Nephron (organoid): ENCODE data around the gene SLC2A13.

Experiments
- H3K27ac Mint-ChIP-seq, 3 experiments: 2 replicates each; pipeline ENCODE4 v1.8.0; 2020; ENCODE audit warnings: mixed read lengths in 3 of 3, mild to moderate bottlenecking in 2 of 3, moderate library complexity in 1 of 3
- H3K27me3 Mint-ChIP-seq: 2 replicates; pipeline ENCODE4 v1.8.0; 2021; ENCODE audit warnings: low read depth, mild to moderate bottlenecking, moderate library complexity, mixed read lengths
- H3K36me3 Mint-ChIP-seq: 2 replicates; pipeline ENCODE4 v1.8.0; 2020; ENCODE audit warnings: low read depth, mixed read lengths
- H3K4me1 Mint-ChIP-seq: 2 replicates; pipeline ENCODE4 v1.8.0; 2020; ENCODE audit warnings: mixed read lengths
- H3K4me3 Mint-ChIP-seq, 3 experiments: 2 replicates each; pipeline ENCODE4 v1.8.0; 2020; ENCODE audit warnings: mild to moderate bottlenecking in 3 of 3, mixed read lengths in 3 of 3, moderate library complexity in 2 of 3
- H3K9me3 Mint-ChIP-seq: 2 replicates; pipeline ENCODE4 v1.8.0; 2020; ENCODE audit warnings: mixed read lengths
- TF ChIP-seq, protein P1 (sequence below), 3 experiments: fragments of 200-600 bp; sonication (generic); IDR thresholded peaks; one replicate each; pipeline ENCODE4 v1.5.0; 2021; ENCODE audit warnings: antibody characterized with exemption in 3 of 3; ENCODE audit not compliant: unreplicated experiment in 3 of 3

The SLC2A13 gene

DNA sequence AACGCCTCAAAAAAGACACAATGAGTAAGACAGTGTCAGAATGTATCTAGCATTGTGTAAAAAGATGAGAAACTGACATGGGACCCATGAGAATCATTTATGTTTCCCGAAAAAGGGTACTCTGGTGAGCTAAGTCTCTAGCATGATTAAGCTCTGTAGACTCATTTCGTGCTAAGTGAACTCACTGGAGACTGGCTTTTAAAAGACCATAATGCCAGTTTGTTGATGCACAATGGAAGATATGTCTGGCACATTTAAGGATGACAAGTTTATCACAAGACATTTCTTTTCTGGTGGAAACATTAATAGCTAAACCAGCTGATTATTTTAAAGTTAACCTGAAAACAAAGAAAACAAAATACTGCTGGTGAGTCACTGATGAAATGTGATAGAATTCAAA, 233.5 kb downstream of the SLC2A13 start:
- H3K27ac Mint-ChIP-seq: no peak overlapping the region
- H3K27me3 Mint-ChIP-seq: no peaks in the 10 kb centered on the region
- H3K4me1 Mint-ChIP-seq: no peaks in the 10 kb centered on the region
- no peak overlapping the region for H3K4me3 Mint-ChIP-seq
- TF ChIP-seq, protein P1, sequence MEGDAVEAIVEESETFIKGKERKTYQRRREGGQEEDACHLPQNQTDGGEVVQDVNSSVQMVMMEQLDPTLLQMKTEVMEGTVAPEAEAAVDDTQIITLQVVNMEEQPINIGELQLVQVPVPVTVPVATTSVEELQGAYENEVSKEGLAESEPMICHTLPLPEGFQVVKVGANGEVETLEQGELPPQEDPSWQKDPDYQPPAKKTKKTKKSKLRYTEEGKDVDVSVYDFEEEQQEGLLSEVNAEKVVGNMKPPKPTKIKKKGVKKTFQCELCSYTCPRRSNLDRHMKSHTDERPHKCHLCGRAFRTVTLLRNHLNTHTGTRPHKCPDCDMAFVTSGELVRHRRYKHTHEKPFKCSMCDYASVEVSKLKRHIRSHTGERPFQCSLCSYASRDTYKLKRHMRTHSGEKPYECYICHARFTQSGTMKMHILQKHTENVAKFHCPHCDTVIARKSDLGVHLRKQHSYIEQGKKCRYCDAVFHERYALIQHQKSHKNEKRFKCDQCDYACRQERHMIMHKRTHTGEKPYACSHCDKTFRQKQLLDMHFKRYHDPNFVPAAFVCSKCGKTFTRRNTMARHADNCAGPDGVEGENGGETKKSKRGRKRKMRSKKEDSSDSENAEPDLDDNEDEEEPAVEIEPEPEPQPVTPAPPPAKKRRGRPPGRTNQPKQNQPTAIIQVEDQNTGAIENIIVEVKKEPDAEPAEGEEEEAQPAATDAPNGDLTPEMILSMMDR (IDR thresholded peaks at IDR 0.05; ENCODE audit: unreplicated experiment in 3 of 3): no peak
- peaks cover 5% of the 10 kb centered on the region for H3K9me3 Mint-ChIP-seq
- no peaks in the 10 kb centered on the region for H3K36me3 Mint-ChIP-seq

DNA sequence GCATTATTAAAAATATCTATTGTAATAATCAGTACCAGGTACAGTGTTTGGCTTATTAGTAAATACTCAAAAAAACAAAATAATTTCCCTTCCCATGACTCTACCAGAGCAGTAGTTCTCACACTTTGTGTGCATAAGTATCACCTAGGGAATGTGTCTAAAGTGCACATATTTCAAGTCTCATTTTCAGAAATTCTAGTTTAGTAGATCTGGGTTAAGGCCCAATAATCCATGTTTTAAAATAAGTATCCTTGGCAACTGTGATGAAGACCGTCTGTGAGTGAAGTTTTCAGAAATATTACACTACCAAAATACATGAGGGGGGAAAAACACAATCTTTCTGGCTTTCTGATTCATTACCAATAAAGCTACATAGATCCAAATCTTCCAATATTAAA, 237.6 kb downstream of the SLC2A13 start:
- Mint-ChIP-seq H3K4me1 (no peaks in the 10 kb centered on the region), H3K27ac (no peak overlapping the region), H3K9me3 (peaks cover 3% of the 10 kb centered on the region), H3K4me3 (no peak overlapping the region), H3K36me3 (peaks cover 7% of the 10 kb centered on the region), H3K27me3 (no peaks in the 10 kb centered on the region)
- TF ChIP-seq, protein P1 (IDR thresholded peaks at IDR 0.05; ENCODE audit: unreplicated experiment in 3 of 3): no peak

DNA sequence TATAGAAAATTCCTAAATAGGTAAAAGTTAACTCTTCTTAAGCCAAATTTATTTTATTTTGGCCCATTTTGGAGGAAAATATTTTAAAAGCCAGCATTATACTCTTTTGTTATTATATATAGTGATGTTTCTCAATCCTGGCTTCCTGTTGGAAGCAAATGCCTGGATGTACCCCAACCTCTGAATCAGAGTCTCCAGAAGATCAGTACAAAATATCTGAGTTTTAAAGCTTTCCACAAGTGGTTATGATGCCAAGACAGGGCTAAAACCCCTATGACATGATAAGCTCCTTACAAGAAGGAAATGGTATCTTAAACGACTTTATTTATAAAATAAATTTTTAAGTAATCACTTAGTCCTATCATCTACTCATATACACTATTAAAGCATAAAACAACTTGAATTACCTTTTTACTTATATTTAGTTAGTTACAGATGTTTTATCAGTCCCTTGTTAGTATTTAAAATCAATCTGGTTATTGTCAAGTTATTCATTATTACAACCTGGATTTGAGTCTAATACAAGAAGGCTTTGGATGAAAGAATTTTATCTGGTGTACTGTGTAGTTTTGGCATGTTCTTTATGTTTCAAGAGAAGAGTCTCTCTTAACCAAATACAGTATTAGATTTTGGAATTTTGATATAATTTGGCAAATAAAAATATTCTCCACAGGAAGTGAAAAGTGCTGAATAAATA, 238.1 kb downstream of the SLC2A13 start:
- H3K27me3 Mint-ChIP-seq: no peaks in the 10 kb centered on the region
- TF ChIP-seq, protein P1 (IDR thresholded peaks at IDR 0.05; ENCODE audit: unreplicated experiment in 3 of 3): no peak
- H3K9me3 Mint-ChIP-seq: peaks cover 3% of the 10 kb centered on the region
- no peak overlapping the region for H3K27ac Mint-ChIP-seq
- H3K4me3 Mint-ChIP-seq: no peak overlapping the region
- no peaks in the 10 kb centered on the region for H3K4me1 Mint-ChIP-seq
- peaks cover 7% of the 10 kb centered on the region for H3K36me3 Mint-ChIP-seq

DNA sequence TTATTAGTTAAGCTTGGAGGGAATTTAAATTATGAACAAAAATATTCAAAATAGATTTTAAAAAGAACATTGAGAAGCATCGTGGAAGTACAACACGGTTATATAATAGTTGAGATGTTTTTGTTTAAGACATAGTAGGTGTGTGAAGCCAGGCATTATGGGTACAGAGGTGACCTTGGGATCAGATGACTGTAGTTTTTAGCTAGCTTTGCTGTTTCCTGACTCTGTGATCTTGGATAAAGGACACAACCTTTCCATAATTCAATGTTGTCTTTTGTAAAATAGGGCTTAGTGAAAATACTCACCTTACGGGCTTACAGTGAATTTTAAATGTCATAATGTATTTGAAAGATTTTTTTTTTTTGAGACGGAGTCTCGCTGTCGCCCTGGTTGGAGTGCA, 239.7 kb downstream of the SLC2A13 start:
- Mint-ChIP-seq H3K27ac (no peak overlapping the region), H3K36me3 (peaks cover 7% of the 10 kb centered on the region), H3K27me3 (no peaks in the 10 kb centered on the region), H3K4me3 (no peak overlapping the region), H3K4me1 (no peaks in the 10 kb centered on the region), H3K9me3 (peaks cover 3% of the 10 kb centered on the region)
- TF ChIP-seq, protein P1 (IDR thresholded peaks at IDR 0.05; ENCODE audit: unreplicated experiment in 3 of 3): no peak

DNA sequence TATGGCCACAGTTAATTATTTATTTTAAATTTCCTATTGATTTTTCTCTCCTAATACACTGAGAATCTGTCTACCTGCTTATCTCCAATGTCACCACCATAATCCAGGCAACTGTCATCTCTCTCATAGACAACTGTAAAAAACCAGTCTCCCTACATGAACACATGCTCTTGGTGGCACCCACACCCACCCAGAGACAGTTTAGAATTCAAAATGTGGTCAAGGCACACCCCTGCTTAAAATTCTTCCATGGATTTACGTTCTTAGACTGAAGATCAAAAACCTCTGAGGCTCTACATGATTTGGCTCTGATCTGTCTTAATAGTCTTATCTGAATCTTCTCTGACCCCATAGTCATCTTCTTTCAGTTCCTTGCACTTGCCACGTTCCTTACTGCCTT, 245.2 kb downstream of the SLC2A13 start:
- Mint-ChIP-seq H3K9me3 (peaks cover 3% of the 10 kb centered on the region), H3K4me3 (no peak overlapping the region), H3K27ac (no peak overlapping the region), H3K36me3 (peaks cover 5% of the 10 kb centered on the region), H3K27me3 (no peaks in the 10 kb centered on the region), H3K4me1 (no peaks in the 10 kb centered on the region)
- TF ChIP-seq, protein P1 (IDR thresholded peaks at IDR 0.05; ENCODE audit: unreplicated experiment in 3 of 3): no peak

DNA sequence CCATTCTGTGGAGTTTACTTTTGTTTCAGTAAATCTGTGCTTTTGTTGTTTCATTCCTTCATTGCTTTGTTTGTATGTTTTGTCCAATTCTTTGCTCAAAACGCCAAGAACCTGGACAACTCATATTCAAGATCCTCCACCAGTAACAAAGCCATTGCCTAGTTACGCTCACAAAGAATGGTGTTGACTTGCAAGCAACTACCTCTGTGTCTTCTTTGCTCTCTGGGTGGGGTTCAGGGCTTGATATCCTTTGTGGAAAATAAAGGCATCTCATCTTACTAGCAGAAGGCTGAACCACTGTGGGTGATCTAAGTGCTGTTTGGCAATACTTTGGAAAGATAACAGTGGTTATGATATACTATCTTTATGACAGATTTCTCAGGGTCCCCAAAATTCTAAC, 252.9 kb downstream of the SLC2A13 start:
- Mint-ChIP-seq H3K9me3 (peaks cover 3% of the 10 kb centered on the region), H3K4me1 (no peaks in the 10 kb centered on the region), H3K4me3 (no peak overlapping the region), H3K36me3 (no peaks in the 10 kb centered on the region), H3K27me3 (no peaks in the 10 kb centered on the region), H3K27ac (no peak overlapping the region)
- TF ChIP-seq, protein P1 (IDR thresholded peaks at IDR 0.05; ENCODE audit: unreplicated experiment in 3 of 3): no peak
